ENCODE data around the gene ZNF385D.

GRCh38 chr3:21697707-21698106, 53.3 kb downstream of the ZNF385D start:
- TF ChIP-seq CTCF (IDR thresholded peaks at IDR 0.05), result no peak
- no peak for TF ChIP-seq TEAD1 (CRISPR knock-in tag; IDR thresholded peaks at IDR 0.05)
- TF ChIP-seq, protein P1, sequence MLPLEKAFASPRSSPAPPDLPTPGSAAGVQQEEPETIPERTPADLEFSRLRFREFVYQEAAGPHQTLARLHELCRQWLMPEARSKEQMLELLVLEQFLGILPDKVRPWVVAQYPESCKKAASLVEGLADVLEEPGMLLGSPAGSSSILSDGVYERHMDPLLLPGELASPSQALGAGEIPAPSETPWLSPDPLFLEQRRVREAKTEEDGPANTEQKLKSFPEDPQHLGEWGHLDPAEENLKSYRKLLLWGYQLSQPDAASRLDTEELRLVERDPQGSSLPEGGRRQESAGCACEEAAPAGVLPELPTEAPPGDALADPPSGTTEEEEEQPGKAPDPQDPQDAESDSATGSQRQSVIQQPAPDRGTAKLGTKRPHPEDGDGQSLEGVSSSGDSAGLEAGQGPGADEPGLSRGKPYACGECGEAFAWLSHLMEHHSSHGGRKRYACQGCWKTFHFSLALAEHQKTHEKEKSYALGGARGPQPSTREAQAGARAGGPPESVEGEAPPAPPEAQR (CRISPR knock-in tag; IDR thresholded peaks at IDR 0.05), result no peak
